HG03378 (cell line): Measurements from ENCODE around the gene DTNA.
"Not testable (repeated sequence)": the region's sequence is repeated elsewhere in the genome, so short reads cannot be mapped to it uniquely, and the experiment has no call there.

ENCODE experiments used
- ATAC-seq: cut with Tn5 transposase; IDR thresholded peaks from one replicate; pipeline ENCODE4 v1.9.1; 2021; ENCODE audit warnings: mild to moderate bottlenecking, moderate library complexity; ENCODE audit not compliant: unreplicated experiment

DTNA gene

GRCh38 chr18:34723143-34723542 lies 13.0 kb downstream of the DTNA start:
- no peak for ATAC-seq

- ATAC-seq, result not testable (repeated sequence)
These were observed 15.6 kb downstream of the DTNA start for GRCh38 chr18:34725737-34726136.

- no peak for ATAC-seq
These were observed 16.3 kb downstream of the DTNA start for GRCh38 chr18:34726286-34727004.

- ATAC-seq, result peak; percentile 65
These were observed 19.2 kb downstream of the DTNA start for GRCh38 chr18:34729264-34729663.

GRCh38 chr18:34729740-34730355 lies 19.8 kb downstream of the DTNA start:
- ATAC-seq, result no peak

- no peak for ATAC-seq
These were observed 20.7 kb downstream of the DTNA start for GRCh38 chr18:34730774-34731173.

GRCh38 chr18:34734056-34734455 lies 24.0 kb downstream of the DTNA start:
- no peak for ATAC-seq

- ATAC-seq, result not testable (repeated sequence)
These were observed 24.4 kb downstream of the DTNA start for GRCh38 chr18:34734526-34734925.

GRCh38 chr18:34738175-34738894 lies 28.2 kb downstream of the DTNA start:
- no peak for ATAC-seq

- no peak for ATAC-seq
These were observed 30.0 kb downstream of the DTNA start for GRCh38 chr18:34740101-34740500.

- no peak for ATAC-seq
These were observed 30.6 kb downstream of the DTNA start for GRCh38 chr18:34740724-34741123.

GRCh38 chr18:34741401-34741800 lies 31.3 kb downstream of the DTNA start:
- ATAC-seq, result no peak

- no peak for ATAC-seq
These were observed 32.8 kb downstream of the DTNA start for GRCh38 chr18:34742891-34743341.

GRCh38 chr18:34744569-34744968 lies 34.5 kb downstream of the DTNA start:
- no peak for ATAC-seq

GRCh38 chr18:34746614-34747013 lies 36.5 kb downstream of the DTNA start:
- ATAC-seq, result no peak

GRCh38 chr18:34749721-34750120 lies 39.6 kb downstream of the DTNA start:
- no peak for ATAC-seq

- no peak for ATAC-seq
These were observed 42.0 kb downstream of the DTNA start for GRCh38 chr18:34752056-34752455.

- no peak for ATAC-seq
These were observed 44.2 kb downstream of the DTNA start for GRCh38 chr18:34754300-34754699.

- no peak for ATAC-seq
These were observed 47.6 kb downstream of the DTNA start for GRCh38 chr18:34757666-34758065.

GRCh38 chr18:34758378-34758948 lies 48.4 kb downstream of the DTNA start:
- no peak for ATAC-seq

- no peak for ATAC-seq
These were observed 50.3 kb downstream of the DTNA start for GRCh38 chr18:34760444-34760843.

- ATAC-seq, result no peak
These were observed 54.4 kb downstream of the DTNA start for GRCh38 chr18:34764451-34764850.
